DMS53 treated with DMSO at 0.1 percent for 48 hours (cell line): ENCODE results near the gene TMEM175.

Experiments used
- DNase-seq: peaks from one replicate; lab custom pipeline; 2025; ENCODE audit not compliant: unreplicated experiment; lab: John Stamatoyannopoulos, UW

Gene TMEM175

GRCh38 chr4:1001561-1002130, 69.4 kb downstream of the TMEM175 start:
- DNase-seq = no peak

- no peak for DNase-seq
Observed at GRCh38 chr4:1002131-1002630, 69.9 kb downstream of the TMEM175 start.

GRCh38 chr4:1002631-1003251, 70.5 kb downstream of the TMEM175 start:
- no peak for DNase-seq

DNA sequence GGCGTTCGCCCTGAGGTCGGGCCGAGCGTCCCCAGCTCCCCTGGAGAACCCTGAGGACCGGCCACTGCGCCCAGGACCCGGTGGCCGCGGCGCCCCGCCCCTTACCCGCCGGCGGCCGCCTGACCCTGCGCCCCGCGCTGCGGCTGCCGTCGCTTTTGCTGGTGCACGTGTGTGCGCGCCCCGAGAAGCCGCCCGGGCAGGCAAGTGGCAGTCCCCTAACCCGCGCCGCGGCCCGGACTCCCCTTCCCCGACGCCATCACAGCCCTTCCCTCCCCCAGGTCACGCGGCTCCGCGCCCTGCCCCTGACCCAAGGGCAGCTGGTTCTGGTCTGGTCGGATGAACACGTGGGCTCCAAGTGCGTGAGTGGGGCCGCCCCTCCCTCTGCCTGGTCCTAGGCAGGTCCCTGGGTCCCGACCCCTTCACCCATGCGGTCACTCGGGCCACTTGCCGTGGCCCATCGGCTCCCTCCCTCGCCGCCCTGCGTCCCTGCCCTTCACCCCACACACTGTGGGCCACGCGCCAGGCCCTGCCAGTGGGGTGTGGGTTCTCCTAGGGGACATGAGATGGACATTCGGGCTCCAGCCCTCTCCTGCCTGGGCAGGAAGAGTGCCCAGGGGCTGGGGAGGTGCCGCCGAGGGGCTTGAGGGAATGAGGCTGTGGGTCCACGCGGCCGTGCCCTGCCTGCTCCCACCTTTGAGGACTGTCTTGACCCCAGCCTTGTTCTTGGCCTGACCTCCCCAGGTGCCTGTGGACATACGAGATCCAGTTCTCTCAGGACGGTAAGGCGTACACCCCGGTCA, 71.2 kb downstream of the TMEM175 start:
- DNase-seq = no peak

DNA sequence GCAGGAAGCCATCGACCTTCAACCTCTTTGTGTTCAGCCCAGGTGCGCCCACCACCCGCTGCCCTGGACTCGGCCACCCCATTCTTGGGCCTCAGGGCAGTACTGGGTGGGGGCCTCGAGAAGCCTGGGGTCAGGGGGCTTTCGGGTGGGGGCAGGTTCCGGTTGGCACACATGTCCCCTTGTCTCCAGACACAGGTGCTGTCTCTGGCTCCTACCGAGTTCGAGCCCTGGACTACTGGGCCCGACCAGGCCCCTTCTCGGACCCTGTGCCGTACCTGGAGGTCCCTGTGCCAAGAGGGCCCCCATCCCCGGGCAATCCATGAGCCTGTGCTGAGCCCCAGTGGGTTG, 71.8 kb downstream of the TMEM175 start:
- no peak for DNase-seq

DNA sequence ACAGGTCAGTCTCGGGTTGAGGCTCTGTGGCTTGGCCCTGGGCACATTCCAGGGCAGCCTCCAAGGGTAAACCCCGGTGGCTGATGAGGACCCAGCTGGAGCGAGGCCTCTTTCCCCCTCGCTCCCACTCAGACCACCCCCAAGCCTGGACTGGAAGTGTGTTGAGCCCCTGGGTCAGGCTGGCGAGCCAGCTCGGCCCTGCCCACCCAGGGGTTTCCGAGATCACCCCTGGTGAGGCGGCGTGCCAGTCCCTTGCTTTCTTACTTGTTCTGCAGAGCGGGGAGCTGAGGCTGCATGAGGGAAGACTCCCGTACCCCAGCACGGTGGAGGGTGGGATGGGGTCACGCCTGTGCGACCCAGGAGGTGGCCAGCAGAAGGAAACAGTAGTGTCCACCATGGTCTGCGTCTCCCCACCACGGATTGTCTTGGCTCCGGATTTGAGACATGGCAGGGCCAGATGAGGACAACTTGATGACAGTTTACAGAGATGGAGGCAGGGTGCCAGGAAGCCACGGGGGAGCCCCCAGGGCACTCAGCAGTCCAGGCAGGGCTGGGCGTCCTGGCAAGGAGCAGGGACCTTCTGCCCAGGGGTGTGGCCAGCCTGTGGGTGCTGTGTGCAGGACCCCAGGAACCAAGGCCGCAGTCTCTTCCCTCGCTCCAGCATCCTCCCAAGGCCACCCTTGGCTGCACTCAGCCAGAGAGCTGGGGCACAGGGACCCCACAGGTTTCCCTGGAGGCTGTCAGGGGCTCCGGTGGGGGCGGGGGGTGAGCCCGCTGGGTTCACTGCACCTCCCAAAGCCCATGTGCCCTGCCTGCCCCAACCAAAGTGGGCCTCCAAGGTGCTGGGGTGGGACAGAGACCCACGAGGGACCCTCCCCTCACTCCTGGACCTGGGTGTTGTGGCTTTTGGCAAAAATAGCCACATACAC, 72.6 kb downstream of the TMEM175 start:
- DNase-seq = no peak

- DNase-seq = no peak
Observed at GRCh38 chr4:1006856-1007255, 74.6 kb downstream of the TMEM175 start.
